ENCODE measurements around the gene AK5. TPM values are rescaled to one million over a fixed set of nuclear protein-coding genes. Genes with fewer than 3 reads are reported as not detected.

The AK5 gene
- total and polyA plus RNA-seq, 2 of the 4 experiments (the other 2 are of a cell fraction) = 22.5 to 25.8 TPM

GRCh38 chr1:77360256-77360655, 78.4 kb downstream of the AK5 start:
- Histone ChIP-seq H3K36me3 (ENCODE audit: control insufficient read depth, insufficient read depth, low read length) (no peaks in the 10 kb centered on the region), H3K9me3 (ENCODE audit: control insufficient read depth, insufficient read depth, low read length) (no peaks in the 10 kb centered on the region), H2BK20ac (ENCODE audit: low read depth, low read length) (no peak overlapping the region), H4K8ac (ENCODE audit: low read depth in 2 of 2, low read length in 2 of 2) (no peak overlapping the region; a peak in 1 of 4 replicates), H3K9ac (ENCODE audit: low read depth, low read length) (no peak overlapping the region), H3K14ac (replicated peaks; ENCODE audit: low read depth, low read length) (no peak overlapping the region), H3K4me3 (ENCODE audit: insufficient read depth, low read depth, low read length) (no peak overlapping the region), H2AFZ (replicated peaks; ENCODE audit: low read length, poor library complexity) (no peak overlapping the region), H3K4me2 (ENCODE audit: low read depth, low read length) (no peak overlapping the region), H3K18ac (ENCODE audit: low read depth, low read length) (no peak overlapping the region), H3K4ac (ENCODE audit: low read depth, low read length) (no peak overlapping the region), H2AK5ac (ENCODE audit: low read depth, low read length) (no peak overlapping the region), H3K9me1 (ENCODE audit: insufficient read depth, low read length) (no peaks in the 10 kb centered on the region), H2AK9ac (replicated peaks; ENCODE audit: low read depth, low read length, poor library complexity) (no peak overlapping the region), H3K79me1 (ENCODE audit: low read depth in 1 of 2, low read length in 2 of 2) (peaks cover 0 to 7% of the 10 kb centered on the region in 2 experiments; a peak in 1 of 4 replicates), H2BK120ac (ENCODE audit: low read depth, low read length) (no peak overlapping the region), H3K56ac (ENCODE audit: extremely low read depth, insufficient read depth, low read length) (no peak overlapping the region), H4K20me1 (ENCODE audit: insufficient read depth, low read length) (no peaks in the 10 kb centered on the region), H3K27ac (ENCODE audit: insufficient read depth, low read length) (no peak overlapping the region), H3K23ac (ENCODE audit: low read depth, low read length) (no peak overlapping the region), H3K4me1 (ENCODE audit: control insufficient read depth, insufficient read depth, low read length) (no peaks in the 10 kb centered on the region), H4K91ac (ENCODE audit: insufficient read depth, low read depth, low read length) (no peak overlapping the region), H3K27me3 (ENCODE audit: control insufficient read depth, insufficient read depth, low read length) (no peaks in the 10 kb centered on the region), H2BK15ac (ENCODE audit: low read depth, low read length) (no peak overlapping the region), H2BK5ac (ENCODE audit: low read depth, low read length, poor library complexity, severe bottlenecking) (no peak overlapping the region), H4K5ac (ENCODE audit: low read depth, low read length) (no peak overlapping the region; the same call in 1 of the 2 replicates)
- dilution Hi-C loops (cut with HindIII; ENCODE audit: low sequenced_read_pairs, unreplicated experiment) (no loop called here), in situ Hi-C loops (cut with MboI; ENCODE audit: low sequenced_read_pairs) (no loop called here), intact Hi-C loops (cut with micrococcal nuclease) (no loop called here)
- BruUV-seq (replicated peaks) = no TSS peak
- ATAC-seq (ENCODE audit: low read depth) (no peak), DNase-seq (no peak)
- POLR2A ChIA-PET (ENCODE audit: unreplicated experiment) = no interaction called here
- CTCF ChIA-PET = interaction anchor here (1.1 kb wide), 1 partner anchor 9 kb away, joined by 3 read pairs; no protein-coding TSS in a partner anchor
- TF ChIP-seq RCOR1 (IDR thresholded peaks at IDR 0.05; ENCODE audit: insufficient replicate concordance, low read length) = no peak
- TF ChIP-seq USF2 (IDR thresholded peaks at IDR 0.05; ENCODE audit: low read depth, low read length) = no peak
- TF ChIP-seq ELK1 (IDR thresholded peaks at IDR 0.05; ENCODE audit: borderline replicate concordance, low read depth, low read length) = no peak
- no peak for TF ChIP-seq RAD21 (IDR thresholded peaks at IDR 0.05; ENCODE audit: low read length)
- no peak for TF ChIP-seq RFX5 (IDR thresholded peaks at IDR 0.05; ENCODE audit: low read depth, low read length)
- TF ChIP-seq BHLHE40 (IDR thresholded peaks at IDR 0.05; ENCODE audit: low read depth, low read length) = no peak
- no peak for TF ChIP-seq POLR2A (IDR thresholded peaks at IDR 0.05; ENCODE audit: low read depth, low read length)
- TF ChIP-seq MXI1 (IDR thresholded peaks at IDR 0.05; ENCODE audit: borderline replicate concordance, low read depth, low read length) = no peak
- no peak for TF ChIP-seq CTCF (conservative IDR thresholded peaks at IDR 0.05; ENCODE audit: low read depth, low read length)
- TF ChIP-seq CHD1 (IDR thresholded peaks at IDR 0.05; ENCODE audit: low read depth, low read length) = no peak
- TF ChIP-seq MAFK (IDR thresholded peaks at IDR 0.05; ENCODE audit: low read depth, low read length) = no peak
- no peak for TF ChIP-seq MAZ (IDR thresholded peaks at IDR 0.05; ENCODE audit: borderline replicate concordance, low read depth, low read length)
- no peak for TF ChIP-seq SMC3 (IDR thresholded peaks at IDR 0.05; ENCODE audit: low read depth, low read length)
- no peak for TF ChIP-seq CEBPB (IDR thresholded peaks at IDR 0.05; ENCODE audit: low read depth, low read length)
- TF ChIP-seq FOS (IDR thresholded peaks at IDR 0.05; ENCODE audit: low read depth, low read length) = no peak
- TF ChIP-seq NFE2L2 (IDR thresholded peaks at IDR 0.05; ENCODE audit: low read depth, low read length) = no peak
